ENCODE measurements around the gene AGAP1. TPM values are rescaled to one million over a fixed set of nuclear protein-coding genes. Genes with fewer than 3 reads are reported as not detected.

Gene AGAP1
- total RNA-seq, 1 donor = 10.8 TPM

GRCh38 chr2:236117861-236118269 lies 624.0 kb downstream of the AGAP1 start:
- TF ChIP-seq, protein P1, sequence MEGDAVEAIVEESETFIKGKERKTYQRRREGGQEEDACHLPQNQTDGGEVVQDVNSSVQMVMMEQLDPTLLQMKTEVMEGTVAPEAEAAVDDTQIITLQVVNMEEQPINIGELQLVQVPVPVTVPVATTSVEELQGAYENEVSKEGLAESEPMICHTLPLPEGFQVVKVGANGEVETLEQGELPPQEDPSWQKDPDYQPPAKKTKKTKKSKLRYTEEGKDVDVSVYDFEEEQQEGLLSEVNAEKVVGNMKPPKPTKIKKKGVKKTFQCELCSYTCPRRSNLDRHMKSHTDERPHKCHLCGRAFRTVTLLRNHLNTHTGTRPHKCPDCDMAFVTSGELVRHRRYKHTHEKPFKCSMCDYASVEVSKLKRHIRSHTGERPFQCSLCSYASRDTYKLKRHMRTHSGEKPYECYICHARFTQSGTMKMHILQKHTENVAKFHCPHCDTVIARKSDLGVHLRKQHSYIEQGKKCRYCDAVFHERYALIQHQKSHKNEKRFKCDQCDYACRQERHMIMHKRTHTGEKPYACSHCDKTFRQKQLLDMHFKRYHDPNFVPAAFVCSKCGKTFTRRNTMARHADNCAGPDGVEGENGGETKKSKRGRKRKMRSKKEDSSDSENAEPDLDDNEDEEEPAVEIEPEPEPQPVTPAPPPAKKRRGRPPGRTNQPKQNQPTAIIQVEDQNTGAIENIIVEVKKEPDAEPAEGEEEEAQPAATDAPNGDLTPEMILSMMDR (IDR thresholded peaks at IDR 0.05; ENCODE audit: insufficient read depth, low read depth, low read length) = no peak
- DNase-seq (ENCODE audit: low read depth) = peak; percentile 16
- no peak overlapping the region for H3K4me3 ChIP-seq (ENCODE audit: low read depth, low read length)

- TF ChIP-seq, protein P1 (IDR thresholded peaks at IDR 0.05; ENCODE audit: insufficient read depth, low read depth, low read length) = no peak
- no peak for DNase-seq (ENCODE audit: low read depth)
- no peak overlapping the region for H3K4me3 ChIP-seq (ENCODE audit: low read depth, low read length)
Measured at GRCh38 chr2:236119003-236119402, 625.2 kb downstream of the AGAP1 start.

DNA sequence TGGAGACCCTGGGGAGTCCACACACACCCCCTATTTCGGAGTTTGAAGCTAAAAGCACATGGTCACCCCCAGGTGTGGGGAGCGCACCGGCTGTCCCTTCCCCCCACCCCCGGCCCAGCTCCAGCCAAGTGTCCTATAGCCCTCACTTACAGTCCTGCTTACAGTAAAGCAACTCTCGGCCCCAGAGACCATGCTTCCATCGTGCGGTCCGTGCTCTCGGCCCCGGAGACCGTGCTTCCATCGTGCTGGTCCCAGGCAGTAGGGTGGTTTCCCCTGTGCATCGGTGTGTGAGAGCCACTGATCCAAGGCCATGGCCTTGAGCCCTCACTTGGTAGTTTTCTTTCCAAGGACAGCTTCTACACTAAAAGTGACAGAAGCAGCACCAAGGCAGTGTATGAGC lies 625.6 kb downstream of the AGAP1 start:
- DNase-seq (ENCODE audit: low read depth) = no peak
- no peak overlapping the region for H3K4me3 ChIP-seq (ENCODE audit: low read depth, low read length)
- TF ChIP-seq, protein P1 (IDR thresholded peaks at IDR 0.05; ENCODE audit: insufficient read depth, low read depth, low read length) = no peak

DNA sequence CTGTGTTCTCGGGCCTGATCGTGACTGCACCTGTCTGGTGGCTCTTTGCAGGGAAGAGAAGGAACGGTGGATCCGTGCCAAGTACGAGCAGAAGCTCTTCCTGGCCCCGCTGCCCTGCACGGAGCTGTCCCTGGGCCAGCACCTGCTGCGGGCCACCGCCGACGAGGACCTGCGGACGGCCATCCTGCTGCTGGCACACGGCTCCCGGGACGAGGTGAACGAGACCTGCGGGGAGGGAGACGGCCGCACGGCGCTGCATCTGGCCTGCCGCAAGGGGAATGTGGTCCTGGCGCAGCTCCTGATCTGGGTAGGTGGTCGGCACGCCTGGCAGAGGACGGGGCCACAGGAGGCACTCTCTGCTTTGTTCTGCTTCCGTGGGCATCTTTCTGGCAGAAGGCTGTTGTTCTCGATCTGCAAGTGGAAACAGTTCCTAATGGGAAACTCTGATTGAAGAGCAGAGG lies 626.3 kb downstream of the AGAP1 start:
- no peak for DNase-seq (ENCODE audit: low read depth)
- TF ChIP-seq, protein P1 (IDR thresholded peaks at IDR 0.05; ENCODE audit: insufficient read depth, low read depth, low read length) = no peak
- no peak overlapping the region for H3K4me3 ChIP-seq (ENCODE audit: low read depth, low read length)

DNA sequence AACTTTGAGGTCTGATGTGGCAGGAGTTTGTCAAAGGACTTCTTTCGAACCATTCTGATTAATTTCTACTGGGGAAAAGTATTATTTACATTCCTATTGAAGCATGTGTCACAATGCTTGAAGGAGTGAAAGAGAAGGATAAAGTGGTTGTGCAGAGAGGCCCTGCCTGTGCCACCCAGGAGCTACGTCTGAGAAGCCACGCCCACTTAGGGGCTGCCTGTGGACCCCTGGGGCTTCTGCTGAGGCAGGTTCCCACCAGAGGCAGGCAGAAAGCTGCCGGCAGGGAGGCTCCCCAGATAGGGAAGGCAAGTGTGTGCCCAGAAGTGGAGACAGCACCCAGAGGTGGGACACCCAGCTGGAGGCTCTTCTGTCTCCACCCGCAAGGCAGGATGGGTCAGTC lies 627.0 kb downstream of the AGAP1 start:
- TF ChIP-seq, protein P1 (IDR thresholded peaks at IDR 0.05; ENCODE audit: insufficient read depth, low read depth, low read length) = no peak

DNA sequence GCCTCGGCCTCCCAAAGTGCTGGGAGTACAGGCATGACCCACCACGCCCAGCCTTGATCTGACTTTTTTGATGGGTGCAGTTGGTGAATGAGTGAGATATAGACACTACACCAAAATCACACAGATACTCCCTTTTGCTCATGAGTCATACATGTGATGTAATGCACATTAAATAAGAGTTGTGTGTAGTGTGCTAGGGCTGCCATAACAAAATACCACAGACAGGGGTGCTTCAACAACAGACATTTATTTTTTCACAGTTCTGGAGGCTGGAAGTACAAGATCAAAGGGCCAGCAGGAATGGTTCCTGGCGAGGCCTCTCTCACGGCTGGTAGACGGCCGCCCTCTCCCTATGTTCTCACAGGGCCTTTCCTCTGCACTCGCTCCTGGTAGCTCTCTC lies 627.7 kb downstream of the AGAP1 start:
- DNase-seq (ENCODE audit: low read depth) = no peak

More for the DNA sequence above, 627.0 kb downstream of the AGAP1 start:
- no peak overlapping the region for H3K4me3 ChIP-seq (ENCODE audit: low read depth, low read length)
- DNase-seq (ENCODE audit: low read depth) = no peak

More for the DNA sequence above, 627.7 kb downstream of the AGAP1 start:
- TF ChIP-seq, protein P1 (IDR thresholded peaks at IDR 0.05; ENCODE audit: insufficient read depth, low read depth, low read length) = no peak
- H3K4me3 ChIP-seq (ENCODE audit: low read depth, low read length) = no peak overlapping the region

Measured in fibroblast of villous mesenchyme (primary cell).